Omental fat pad (tissue), 4 donors: ENCODE results near the gene TRABD2A. TPM values are rescaled to one million over a fixed set of nuclear protein-coding genes. Genes with fewer than 3 reads are reported as not detected.
A peak's percentile ranks its signal among the peaks of the same experiment; 100 is the strongest.

Experiments used
- ATAC-seq: fragments of 150-250 bp; one replicate; pipeline ENCODE4 v1.9.1; 2016; ENCODE audit warnings: mild to moderate bottlenecking, moderate library complexity; ENCODE audit not compliant: low FRiP score
- DNase-seq: peaks from one replicate; pipeline ENCODE4 v3.0.0-alpha.2; 2019; ENCODE audit warnings: low spot score
- total RNA-seq, 4 donors: library from RNA; depleted of rRNA; stranded (reverse); fragments of >200 nt; gene quantifications; one replicate each; pipeline ENCODE4 v1.1.0, GENCODE V29; 2016
- TF ChIP-seq, protein P1 (sequence below), 3 donors: fragments of 450-650 bp; IDR thresholded peaks; one replicate each; pipeline ENCODE4 v1.5.1; 2016 to 2017; ENCODE audit warnings: antibody characterized with exemption in 3 of 3, mild to moderate bottlenecking in 3 of 3, moderate library complexity in 2 of 3

The TRABD2A gene
- total RNA-seq, 4 donors from 2014 or later, result 5.3 to 9.0 (median 6.4) TPM

DNA sequence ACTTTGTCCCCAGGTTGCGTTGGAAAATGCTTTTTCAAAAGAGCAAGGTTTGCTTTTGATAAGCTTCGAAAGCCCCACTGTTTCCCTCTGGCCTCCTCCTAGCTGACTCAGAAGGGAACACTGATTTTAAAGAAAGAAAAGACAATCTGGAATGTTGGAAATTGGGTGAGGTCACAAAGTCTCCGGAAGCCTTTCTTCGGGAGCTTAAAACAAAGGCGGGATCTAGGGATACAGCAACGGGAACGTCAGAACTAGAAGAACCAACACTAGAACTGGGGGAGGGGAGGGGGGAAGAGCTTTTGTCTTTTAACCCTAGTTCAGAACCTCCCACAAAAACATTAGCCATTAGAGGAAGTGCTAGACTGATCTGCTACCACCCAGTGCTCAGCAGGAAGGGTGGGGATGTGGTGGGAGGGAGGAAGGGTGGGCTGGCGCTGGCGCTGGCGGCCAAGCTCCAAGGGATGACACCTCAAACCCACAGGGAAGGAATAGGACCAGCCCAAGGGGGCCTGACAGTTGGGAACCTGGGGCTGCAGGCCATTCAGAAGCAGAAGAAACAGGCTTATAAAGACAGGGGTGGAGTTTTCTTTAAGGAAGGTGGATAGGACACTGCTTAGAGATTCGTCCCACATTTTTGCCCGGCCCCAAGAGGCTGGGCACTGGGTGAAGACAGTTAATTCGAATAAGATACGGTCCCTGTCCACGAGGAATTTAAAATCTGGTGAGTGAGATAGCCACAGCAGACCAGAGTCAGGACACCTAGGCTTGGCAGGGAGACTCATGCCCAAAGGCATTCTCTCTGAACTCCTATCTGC, 26.2 kb upstream of the TRABD2A start:
- DNase-seq (no peak), ATAC-seq (peak; percentile 37)
- TF ChIP-seq, protein P1, sequence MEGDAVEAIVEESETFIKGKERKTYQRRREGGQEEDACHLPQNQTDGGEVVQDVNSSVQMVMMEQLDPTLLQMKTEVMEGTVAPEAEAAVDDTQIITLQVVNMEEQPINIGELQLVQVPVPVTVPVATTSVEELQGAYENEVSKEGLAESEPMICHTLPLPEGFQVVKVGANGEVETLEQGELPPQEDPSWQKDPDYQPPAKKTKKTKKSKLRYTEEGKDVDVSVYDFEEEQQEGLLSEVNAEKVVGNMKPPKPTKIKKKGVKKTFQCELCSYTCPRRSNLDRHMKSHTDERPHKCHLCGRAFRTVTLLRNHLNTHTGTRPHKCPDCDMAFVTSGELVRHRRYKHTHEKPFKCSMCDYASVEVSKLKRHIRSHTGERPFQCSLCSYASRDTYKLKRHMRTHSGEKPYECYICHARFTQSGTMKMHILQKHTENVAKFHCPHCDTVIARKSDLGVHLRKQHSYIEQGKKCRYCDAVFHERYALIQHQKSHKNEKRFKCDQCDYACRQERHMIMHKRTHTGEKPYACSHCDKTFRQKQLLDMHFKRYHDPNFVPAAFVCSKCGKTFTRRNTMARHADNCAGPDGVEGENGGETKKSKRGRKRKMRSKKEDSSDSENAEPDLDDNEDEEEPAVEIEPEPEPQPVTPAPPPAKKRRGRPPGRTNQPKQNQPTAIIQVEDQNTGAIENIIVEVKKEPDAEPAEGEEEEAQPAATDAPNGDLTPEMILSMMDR (IDR thresholded peaks at IDR 0.05), result no peak

- ATAC-seq (no peak), DNase-seq (no peak)
- TF ChIP-seq, protein P1 (IDR thresholded peaks at IDR 0.05), result no peak
Measured at GRCh38 chr2:84906108-84906899, 25.4 kb upstream of the TRABD2A start.

- TF ChIP-seq, protein P1 (IDR thresholded peaks at IDR 0.05), result no peak
- peak; percentile 82 for DNase-seq
- peak; percentile 87 for ATAC-seq
Measured at GRCh38 chr2:84905181-84906107, 24.6 kb upstream of the TRABD2A start, which contains the start of gene TMSB10. TSS of gene TMSB10 (plus strand) at chr2:84905656.

- TF ChIP-seq, protein P1 (IDR thresholded peaks at IDR 0.05), result no peak
- DNase-seq, result no peak
- ATAC-seq, result peak; percentile 63
Measured at GRCh38 chr2:84904717-84905174, 23.9 kb upstream of the TRABD2A start.

DNA sequence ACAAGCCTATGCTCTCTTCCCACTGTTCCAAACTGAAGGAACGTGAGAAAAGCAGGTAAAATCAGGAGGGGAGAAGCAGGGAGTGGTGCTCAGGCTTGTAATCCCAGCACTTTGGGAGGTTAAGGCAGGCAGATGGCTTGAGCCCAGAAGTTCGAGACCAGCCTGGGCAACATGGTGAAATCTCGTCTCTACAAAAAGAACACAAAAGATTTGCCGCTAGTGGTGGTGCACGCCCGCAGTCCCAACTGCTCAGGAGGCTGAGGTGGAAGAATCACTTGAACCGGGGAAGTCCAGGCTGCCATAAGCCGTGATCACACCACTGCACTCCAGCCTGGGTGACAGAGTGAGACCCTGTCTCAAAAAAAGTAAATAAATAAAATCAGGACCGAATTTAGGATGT, 23.3 kb upstream of the TRABD2A start:
- TF ChIP-seq, protein P1 (IDR thresholded peaks at IDR 0.05), result no peak
- no peak for ATAC-seq
- no peak for DNase-seq

- TF ChIP-seq, protein P1 (IDR thresholded peaks at IDR 0.05), result no peak
- DNase-seq, result no peak
- ATAC-seq, result no peak
Measured at GRCh38 chr2:84902526-84902925, 21.6 kb upstream of the TRABD2A start.
